Measurements from ENCODE around the gene SPATA6L.

Gene SPATA6L

DNA sequence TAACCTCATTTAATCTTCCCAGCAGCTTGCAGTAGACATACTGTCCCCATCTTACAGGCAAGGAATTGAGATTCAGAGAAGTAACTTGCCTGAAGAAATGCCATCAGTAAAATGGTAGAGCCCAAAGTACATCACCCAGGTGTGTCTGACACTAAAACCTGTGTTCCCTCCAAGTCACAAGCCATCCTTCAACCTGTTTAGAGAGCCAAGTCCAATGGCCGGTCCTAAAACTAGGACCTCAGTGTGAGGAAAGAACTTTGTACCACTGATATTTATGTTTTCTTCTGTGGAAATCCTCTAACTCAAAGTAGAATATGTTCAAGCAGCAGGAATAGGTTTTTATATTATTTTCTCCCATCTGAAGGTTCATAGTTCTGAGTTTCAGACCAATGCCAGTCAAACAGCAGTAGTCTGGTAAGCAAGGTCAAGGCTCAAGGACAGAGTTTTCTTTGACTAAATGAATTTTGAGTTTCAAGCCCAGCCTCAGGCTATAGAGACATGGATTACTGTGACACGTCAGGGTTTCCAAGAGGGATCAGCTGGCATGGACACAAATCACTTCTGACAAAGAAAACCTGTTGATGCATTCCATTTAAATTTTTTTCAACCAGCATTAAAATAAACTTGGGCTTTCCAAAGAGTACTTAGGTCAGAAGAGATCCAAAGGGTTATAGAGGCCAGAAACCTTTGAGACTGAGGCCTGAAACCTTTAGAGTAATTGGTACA, 85.1 kb downstream of the SPATA6L start:
- no peak for DNase-seq

DNA sequence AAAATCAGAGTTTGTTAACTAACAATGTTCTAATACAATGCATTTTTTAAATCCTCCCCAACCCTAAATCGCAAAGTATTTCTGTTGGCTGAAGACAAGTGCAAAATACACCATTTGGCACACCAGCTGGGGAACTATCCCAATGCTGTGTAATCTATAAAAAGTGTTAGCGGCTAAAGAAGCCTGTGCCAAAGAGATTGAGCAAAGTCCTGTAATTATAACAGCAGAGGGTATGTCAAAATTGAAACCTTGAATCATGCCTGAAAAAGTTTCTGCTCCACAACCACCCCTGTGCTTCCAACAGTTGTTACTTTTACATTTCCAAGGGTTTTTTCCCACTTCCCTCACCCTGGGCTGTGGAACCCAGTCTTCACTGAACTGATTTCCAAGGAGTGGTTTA, 87.3 kb downstream of the SPATA6L start:
- DNase-seq, result no peak

DNA sequence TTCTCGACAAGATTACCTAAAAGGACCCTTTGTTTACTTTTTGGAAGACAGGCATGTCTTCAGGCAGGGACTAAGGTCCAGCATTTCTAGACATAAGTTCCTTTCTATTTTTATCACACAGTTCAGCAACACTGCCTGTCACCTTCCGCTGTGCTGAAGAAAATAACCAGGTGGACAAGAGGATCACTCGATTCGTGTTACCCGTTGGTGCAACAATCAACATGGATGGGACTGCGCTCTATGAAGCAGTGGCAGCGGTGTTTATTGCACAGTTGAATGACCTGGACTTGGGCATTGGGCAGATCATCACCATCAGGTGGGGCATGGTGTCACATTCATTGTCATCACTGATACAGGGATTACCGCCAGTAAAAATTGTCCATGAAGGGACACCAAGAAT, 89.8 kb downstream of the SPATA6L start:
- DNase-seq, result no peak

DNA sequence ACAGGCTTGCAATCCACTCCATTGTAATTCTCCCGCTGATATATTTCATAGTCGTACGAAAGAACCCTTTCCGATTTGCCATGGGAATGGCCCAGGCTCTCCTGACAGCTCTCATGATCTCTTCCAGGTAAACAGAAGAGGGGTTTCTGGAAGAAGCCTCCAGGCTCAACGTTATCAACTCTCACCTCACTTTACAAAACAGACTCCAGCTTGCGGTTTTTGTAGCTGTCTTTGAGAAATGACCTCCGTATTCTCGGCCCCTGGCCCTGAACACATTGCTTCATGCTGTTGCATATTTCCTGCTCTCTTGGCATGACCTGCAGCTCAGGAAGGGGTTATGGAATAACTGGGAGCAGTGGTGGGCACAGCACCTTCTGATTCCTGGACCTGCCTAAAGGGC, 90.3 kb downstream of the SPATA6L start:
- DNase-seq, result no peak

DNA sequence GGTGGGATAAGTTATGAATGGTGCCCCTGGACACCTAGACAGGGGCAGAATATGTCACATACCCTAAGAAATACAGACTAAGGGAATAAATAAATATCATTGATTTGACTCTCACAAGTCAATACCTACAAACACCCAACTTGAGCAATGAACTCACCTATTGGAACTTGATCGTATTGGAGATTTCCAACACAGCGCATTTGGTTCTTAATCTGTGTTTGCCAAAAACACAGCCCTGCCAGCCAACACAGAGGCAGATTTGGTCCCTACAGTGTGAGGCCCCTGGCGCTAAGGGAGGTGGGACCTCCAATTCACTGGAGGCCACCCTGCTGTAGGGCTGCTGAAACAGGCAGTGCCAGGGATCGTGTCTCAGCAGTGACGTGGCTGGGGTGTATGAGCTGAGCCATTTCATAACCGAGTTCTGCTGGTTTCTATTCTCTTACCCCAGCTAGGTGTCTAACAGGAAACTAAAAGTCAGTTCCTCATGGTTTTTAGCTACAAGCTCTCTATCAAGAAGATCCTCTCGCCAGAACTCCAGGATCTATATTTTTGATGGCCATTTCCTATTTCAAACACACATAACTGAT, 91.5 kb downstream of the SPATA6L start:
- no peak for DNase-seq

DNA sequence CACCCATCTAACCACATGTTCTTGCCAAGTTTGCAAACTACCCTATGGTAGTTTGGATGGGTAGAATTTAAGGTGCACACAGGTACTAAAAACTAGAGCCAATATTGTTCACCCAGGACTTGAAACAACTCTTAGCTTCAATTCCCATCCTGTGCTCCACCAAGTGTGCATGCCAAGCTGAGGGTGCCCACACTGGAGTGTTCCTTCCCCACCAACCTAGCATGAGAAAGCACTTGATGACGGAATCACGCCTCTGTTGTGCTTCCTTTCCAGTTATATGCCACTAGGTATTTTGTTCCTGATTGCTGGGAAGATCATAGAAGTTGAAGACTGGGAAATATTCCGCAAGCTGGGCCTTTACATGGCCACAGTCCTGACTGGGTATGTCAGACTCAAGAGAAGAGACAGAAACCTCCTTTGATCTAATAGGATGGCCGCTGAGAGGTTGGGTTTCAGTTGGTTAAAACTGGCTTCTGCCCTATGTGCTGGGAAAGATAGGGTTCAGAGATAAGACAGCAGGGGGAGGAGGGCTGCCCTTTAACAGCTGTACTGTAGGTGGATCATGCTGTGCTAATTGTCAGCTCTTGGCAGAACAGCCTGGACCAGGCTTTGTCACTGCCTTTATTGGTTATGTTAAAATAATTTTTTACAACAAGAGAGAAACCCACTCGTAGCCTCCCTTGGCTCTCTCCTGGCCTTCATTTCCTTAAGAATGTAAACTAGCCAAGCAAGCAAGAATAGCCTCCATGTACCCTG, 92.5 kb downstream of the SPATA6L start:
- DNase-seq, result peak; percentile 56

DNA sequence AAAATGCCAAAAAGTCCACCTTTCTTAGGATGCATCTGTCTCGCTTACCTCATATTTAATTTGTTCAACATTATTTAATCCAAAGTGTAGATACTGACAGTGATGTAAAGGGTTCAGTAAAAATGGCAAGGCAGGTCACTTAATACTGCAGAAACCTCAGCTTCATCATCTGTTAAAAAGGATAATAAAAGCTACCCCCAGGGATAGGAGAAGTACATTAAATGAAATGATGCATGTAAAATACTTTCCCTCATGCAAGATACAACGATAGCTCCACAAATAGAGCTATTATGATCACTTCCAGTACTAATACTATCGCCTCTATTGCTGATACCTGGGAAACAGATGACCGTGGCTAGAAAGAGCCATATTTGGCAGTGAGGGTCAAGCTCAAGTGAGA, 93.1 kb downstream of the SPATA6L start:
- DNase-seq, result no peak

DNA sequence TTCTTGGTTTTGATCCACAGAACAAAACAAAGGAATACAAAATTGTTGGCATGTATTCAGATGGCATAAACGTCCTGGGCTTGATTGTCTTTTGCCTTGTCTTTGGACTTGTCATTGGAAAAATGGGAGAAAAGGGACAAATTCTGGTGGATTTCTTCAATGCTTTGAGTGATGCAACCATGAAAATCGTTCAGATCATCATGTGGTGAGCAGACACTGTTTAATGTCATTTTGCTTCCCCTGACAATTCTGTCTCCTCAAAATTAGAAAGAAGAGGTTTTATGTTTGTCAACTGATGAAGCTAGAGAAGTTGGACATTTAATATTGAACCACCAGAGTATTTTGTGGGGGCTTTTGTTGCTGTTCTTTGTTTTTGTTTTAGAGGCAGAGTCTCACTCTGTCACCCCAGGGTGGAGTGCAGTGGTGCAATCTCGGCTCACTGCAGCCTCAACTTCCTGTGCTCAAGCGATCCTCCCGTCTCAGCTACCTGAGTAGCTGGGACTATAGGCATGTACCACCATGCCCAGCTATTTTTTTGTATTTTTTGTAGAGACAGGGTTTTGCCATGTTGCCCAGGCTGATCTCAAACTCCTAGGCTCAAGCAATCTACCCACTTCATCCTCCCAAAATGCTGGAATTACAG, 94.0 kb downstream of the SPATA6L start:
- DNase-seq, result no peak

DNA sequence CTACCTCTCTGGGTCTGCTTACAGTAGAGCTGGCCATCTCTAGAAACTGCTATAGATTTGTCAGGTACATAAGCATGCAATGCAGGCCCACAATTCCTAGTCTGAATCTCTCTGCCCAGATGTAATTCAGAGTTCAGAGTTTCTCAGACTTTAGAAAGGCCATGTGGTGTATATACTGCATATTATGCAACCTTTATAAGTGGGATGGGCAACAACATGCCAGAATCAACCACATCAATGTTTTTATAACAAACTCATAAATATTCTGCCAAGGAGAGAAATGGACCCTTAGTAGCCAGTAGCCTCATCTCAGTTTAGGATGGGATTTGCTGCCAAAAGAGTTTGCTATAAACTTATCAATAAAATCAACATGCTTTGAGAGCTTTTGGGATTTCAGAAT, 97.2 kb downstream of the SPATA6L start:
- no peak for DNase-seq

DNA sequence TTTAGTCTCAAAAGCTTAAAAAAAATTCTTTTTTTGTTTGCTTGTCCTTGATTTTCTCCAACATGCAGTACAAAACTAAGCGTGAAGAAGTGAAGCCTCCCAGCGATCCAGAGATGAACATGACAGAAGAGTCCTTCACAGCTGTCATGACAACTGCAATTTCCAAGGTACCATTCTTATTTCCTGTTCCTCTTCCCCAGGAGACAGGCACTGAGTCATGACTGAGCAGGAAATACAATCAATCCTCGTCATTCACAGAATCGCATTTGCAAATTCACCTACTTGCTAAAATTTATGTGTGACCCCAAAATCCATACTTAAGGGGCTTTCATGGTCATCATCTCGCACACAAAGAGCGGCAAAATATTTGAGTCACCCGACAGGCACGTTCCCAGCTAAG, 98.7 kb downstream of the SPATA6L start:
- DNase-seq, result no peak

DNA sequence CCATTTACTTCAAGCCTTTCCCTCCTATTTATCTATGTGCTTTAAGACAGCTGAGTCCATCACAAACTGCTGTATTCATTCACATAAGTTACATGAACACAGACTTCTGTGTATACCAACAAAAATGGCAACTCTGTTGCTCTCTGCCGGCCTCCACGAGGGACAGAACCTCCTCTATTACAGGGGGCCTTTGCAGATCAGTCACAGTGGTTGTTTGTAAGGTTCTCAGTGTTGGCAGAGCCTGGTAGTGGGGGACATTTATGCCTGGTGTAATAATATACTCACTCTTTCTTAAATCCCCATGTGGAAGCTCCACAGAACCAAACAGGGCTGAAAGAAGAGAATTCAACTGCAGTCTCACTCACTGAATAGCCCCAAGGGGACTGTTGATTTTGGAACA, 99.5 kb downstream of the SPATA6L start:
- no peak for DNase-seq

DNA sequence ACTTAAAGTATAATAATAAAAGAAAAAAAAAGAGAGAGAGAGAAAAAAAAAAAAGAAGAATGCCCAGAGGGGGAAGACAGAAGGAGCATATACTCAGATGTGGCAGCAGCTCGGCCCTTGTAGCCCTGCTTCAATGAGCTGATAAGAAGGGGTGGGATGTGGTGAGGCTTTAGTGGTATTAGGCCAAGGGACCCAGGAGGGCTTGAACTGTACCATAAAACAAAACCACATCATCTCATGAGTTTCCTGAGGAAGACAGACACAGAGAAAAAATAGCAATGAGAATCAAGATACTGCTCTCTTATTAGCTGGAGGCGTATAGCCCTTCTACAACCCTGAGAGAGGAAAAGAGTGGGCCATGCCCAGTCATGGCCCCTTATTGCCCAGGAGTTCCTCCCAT, 103.2 kb downstream of the SPATA6L start:
- DNase-seq, result no peak

DNA sequence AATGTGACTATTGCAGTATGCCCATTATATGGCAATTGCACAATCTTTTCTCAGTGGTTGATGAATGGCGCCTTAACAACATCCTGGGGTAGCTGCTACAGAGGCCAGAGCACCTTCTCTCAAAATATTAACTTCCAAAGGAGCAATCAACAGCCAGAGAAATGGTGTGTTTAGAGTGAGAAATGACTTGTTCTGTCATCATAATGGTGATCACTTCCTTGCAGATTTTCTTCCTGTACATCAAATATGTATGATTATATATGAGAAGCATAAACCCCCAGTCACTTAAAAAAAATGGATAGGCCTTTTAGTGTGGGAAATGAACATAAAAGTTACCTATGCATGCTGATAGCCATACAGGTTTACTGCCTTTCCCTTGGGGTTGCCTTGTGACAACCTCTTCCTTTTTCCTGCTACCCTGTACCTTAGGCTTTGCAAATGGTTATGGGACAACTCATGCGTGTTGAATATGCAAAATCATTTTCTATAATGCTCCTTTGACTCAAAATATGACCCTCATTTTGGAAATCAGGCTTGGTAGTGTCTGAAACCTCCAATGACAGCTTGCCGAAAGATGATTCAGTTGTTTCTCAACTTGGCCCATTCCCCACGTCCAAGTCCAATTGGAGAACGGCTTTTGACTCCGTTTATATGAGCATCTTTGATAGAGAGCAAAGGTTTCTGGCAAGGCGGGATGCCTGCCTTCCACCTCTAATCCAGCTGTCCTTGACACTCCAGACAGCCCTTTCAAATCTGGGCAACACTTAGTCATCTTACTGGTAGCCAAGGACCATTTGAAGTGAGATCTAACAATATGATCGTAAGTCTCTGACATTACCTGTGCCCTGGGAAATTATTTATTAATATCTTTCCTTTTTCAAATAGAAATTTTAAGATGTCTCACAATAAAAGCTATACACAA, 106.8 kb downstream of the SPATA6L start:
- no peak for DNase-seq

DNA sequence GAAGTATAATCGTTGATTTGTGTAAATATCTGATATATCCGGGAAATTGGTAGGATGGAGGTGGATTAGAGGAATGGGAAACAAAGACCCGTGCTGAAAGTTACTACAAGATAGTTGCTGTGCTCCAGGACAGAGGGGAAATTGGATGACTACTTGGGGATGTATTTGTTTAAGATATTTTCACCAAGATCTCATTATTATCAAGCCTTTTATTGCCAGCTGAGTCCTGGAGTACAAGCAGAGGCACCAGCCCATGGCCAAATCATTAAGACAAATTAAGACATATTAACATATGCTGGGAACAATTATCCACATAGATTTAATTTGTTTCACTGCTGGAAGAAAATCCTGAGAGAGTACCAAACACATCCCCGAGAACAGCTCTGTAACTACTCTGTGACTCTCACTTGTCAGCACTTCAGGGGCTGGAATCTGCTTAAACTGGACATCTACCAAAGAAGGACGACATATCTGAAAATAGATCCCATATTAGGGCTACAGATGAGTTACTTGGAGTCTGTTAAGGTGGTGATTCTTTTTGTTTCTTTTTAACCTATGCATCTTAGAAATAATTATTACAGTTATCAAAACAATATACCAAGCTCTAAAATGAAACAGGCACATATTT, 107.8 kb downstream of the SPATA6L start:
- DNase-seq, result no peak

DNA sequence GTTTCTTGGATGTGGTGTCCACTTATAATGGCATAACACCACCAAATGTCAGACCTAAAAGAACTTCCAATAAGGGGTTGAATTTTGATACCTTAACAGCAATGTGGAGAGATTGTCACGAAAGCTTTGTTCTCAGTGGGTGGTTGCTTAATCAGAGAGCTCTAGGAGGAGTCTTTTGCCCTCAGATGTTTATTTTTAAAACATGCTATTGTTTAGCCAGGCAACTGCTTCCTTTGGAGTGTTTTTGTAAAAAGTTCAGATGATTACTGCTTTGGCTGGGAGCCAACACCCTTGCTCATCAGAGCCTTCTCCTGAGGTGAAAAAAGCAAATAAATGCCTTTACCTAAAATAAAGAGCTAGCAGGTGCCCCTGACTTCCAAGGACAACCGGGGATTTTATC, 111.0 kb downstream of the SPATA6L start:
- no peak for DNase-seq

DNA sequence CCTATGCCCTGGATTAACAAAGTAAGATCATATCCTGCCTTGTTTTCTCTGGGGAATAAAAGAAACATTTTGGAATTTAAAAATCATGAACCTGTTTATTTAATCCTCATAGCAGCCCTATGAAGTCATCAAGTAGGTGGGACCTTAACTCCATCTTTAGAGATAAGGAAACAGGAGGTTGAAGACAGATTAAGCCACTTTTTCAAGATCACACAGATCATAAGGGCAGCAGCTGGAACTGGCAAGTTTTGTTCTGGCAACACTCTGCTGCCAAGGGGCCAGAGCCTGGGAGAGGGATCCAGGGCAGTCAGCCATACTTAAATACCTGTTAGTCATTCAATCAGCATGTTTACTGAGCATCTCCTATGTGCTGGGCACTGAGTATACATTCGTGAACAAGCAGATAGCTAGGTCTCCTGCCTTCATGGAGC, 112.3 kb downstream of the SPATA6L start:
- no peak for DNase-seq

DNA sequence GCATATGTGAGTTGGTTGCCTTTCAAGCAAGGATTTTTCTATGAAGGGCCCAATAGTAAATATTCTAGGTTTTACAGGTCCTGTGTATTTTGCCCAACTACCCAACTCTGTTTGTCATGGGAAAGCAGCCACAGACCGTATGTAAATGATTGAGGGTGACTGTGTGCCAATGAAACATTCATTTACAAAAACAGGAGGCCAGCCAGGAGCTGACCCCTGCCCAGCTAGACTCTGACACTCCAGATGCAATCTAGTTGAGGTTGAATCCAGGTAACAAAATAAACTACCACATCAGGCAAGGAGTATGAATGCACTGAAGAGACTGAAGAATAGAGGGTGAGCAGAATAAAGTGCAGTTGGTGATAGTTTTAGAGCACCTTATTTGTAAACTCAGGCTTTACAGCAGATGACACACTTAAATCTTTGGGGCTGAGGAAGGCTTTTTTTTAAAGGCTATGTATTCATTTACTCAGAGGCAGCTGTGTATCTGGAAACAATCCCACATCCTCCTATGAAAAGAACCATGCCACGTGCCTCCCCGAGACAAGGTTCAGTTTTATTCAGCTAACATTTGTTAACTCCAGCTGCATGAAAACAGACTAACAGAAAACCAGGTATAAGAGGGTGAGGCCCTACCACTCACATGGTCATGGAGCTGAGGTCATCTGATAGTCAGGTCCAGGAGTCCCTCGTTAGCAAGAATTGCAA, 115.3 kb downstream of the SPATA6L start:
- peak; percentile 39 for DNase-seq

DNA sequence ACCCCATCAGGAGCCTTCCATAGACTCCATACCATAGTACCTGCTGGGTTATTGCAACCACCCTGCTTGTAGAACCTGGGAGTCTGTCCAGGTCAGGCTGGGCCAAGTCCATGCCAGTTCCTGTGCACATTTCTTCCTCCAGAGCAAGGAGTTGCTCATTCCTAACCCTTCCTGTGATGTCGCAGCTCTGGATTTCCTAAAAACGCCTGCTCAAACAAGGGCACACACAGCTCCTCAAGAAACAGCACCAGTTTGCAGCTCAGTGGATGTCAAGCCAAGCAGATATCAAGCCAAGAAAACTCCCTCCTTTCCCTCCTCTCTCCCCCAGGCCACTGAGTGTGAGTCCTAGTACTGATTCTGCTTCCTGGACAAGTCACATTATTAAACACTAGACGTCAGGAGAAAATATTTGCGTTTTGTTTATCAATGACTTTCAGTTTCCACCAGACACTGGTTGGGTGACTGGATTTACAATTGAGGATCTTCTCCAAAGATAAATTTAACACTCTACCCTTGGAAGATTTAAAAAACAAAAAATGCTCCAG, 116.5 kb downstream of the SPATA6L start:
- no peak for DNase-seq

DNA sequence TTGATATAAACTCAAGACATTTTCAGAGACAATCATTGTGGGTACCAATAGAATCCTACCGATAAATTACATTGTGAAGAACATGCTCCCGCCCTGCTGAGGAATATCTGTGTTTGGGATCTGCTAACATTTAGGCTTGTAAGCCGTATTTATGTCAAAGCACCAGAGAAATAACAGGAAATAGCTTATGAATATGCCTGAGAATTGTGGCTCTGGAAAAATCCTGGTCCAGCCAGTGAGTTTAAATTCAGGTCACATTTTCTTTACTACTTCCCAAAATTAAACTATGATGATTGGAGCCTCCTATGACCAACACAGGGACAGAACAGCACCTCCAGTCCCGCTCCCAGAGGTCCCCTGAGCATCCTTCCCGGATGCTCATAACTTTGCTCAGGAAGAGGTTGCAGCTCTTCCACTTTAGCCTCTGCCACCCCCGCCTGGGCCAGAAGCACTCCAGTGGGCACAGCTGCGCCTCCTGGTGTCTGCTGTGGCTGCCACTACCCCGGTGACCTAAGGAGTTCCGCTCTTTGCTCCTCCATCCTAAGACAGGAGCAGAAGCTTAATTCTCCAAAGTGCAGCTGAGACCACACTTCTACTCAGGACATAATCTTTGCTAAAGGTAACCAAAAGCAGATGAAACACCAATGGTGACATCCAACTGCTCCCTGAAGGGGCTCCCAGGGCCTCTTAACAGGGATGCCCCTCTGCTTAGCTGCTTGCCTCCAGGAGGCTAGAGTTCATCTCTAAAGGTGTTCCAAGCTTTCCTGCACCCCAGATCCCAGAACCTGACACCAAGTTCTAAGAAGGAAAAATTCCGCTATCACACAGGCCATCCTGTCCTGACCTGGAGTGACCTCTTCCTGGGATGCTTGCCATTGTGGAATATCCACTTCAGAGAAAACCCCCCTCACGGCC, 117.2 kb downstream of the SPATA6L start:
- no peak for DNase-seq
